Breast epithelium (tissue), 4 donors: ENCODE results near the gene SIGLEC7. TPM values are rescaled to one million over a fixed set of nuclear protein-coding genes. Genes with fewer than 3 reads are reported as not detected.
"Not testable (repeated sequence)": the region's sequence is repeated elsewhere in the genome, so short reads cannot be mapped to it uniquely, and the experiment has no call there.

Experiments
- DNase-seq, 2 donors: peaks; one replicate each; pipeline ENCODE4 v3.0.0-alpha.2; 2019; ENCODE audit warnings: low spot score in 2 of 2
- H3K27ac ChIP-seq, 2 donors: fragments of 200-600 bp; sonication (generic) in 1 of 2; one replicate each; pipeline ENCODE4 v1.5.1; 2016 to 2019; ENCODE audit warnings: mild to moderate bottlenecking in 1 of 2
- H3K27me3 ChIP-seq, 2 donors: fragments of 200-600 bp; sonication (generic) in 1 of 2; one replicate each; pipeline versions ENCODE4 v1.5.1 to v1.6.0; 2017 to 2019; ENCODE audit warnings: control low read depth in 1 of 2, mild to moderate bottlenecking in 1 of 2
- H3K36me3 ChIP-seq: fragments of 200-600 bp; one replicate; pipeline ENCODE4 v1.5.1; 2019
- H3K4me1 ChIP-seq, 2 donors: fragments of 200-600 bp; sonication (generic); one replicate each; pipeline ENCODE4 v1.5.1; 2016 to 2019; ENCODE audit warnings: control low read depth in 1 of 2
- H3K4me3 ChIP-seq, 3 donors: fragments of 200-600 bp; sonication (generic); 1 replicate in 2 of 3; 2 replicates in 1 of 3; pipeline ENCODE4 v1.5.1; 2016 to 2019; ENCODE audit warnings: mild to moderate bottlenecking in 3 of 3, moderate library complexity in 2 of 3
- H3K9me3 ChIP-seq, 2 donors: fragments of 200-600 bp; sonication (generic) in 1 of 2; one replicate each; pipeline ENCODE4 v1.5.1; 2016 to 2019; ENCODE audit warnings: control low read depth in 1 of 2
- POLR2A ChIP-seq: fragments of 450-650 bp; IDR thresholded peaks from one replicate; pipeline ENCODE4 v1.6.1; 2016; ENCODE audit warnings: antibody characterized with exemption, mild to moderate bottlenecking, moderate library complexity
- POLR2AphosphoS5 ChIP-seq, 3 donors: sonication (generic); formaldehyde crosslinking; IDR thresholded peaks; one replicate each; pipeline ENCODE4 v1.6.1; 2017; ENCODE audit warnings: antibody characterized with exemption in 3 of 3
- intact Hi-C: fragments of 100-400 bp; cut with DNase I; formaldehyde crosslinking; loops from one replicate; pipeline ENCODE4 v1.15.1; 2023; ENCODE audit warnings: low total_unique reads
- total RNA-seq, 3 donors: library from RNA; depleted of rRNA; stranded (reverse); fragments of >200 nt; gene quantifications; one replicate each; pipeline ENCODE4 v1.1.0, GENCODE V29; 2016
- TF ChIP-seq, protein P1 (sequence below), 3 donors: fragments of 450-650 bp; IDR thresholded peaks; one replicate each; pipeline ENCODE4 v1.5.1; 2016 to 2017; ENCODE audit warnings: antibody characterized with exemption in 3 of 3, mild to moderate bottlenecking in 3 of 3, moderate library complexity in 3 of 3

SIGLEC7 gene
- total RNA-seq, 3 donors from 2014 or later, result 0.98 to 3.2 (median 1.8) TPM

DNA sequence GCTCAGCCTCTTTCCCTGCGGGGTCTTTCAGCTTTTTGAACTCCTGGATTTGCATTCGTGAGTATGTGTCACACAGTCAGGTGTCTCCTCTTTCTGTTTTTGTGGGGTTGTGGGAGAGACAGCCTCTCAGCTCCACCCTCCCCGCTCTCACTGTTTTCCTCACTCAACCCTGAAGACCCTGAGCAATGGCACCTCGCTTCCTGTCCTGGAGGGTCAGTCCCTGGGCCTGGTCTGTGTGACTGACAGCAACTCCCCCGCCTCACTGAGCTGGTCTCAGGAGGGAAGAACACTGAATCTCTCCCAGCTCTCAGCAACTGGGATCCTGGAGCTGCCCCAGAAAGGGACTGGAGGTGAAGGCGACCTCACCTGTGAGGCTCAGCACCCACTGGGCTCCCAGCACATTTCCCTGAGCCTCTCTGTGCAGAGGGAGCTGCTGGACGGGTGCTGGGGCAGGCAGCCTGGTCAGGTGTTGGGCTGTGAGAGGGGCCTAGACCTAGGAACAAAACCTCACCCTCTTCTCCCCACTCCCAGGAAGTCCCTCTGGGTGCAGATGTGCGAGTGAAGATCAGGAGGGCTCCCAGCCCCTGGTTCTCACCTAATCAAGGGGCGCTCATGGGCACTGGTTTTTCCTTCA lies 4.2 kb upstream of the SIGLEC7 start:
- TF ChIP-seq, protein P1, sequence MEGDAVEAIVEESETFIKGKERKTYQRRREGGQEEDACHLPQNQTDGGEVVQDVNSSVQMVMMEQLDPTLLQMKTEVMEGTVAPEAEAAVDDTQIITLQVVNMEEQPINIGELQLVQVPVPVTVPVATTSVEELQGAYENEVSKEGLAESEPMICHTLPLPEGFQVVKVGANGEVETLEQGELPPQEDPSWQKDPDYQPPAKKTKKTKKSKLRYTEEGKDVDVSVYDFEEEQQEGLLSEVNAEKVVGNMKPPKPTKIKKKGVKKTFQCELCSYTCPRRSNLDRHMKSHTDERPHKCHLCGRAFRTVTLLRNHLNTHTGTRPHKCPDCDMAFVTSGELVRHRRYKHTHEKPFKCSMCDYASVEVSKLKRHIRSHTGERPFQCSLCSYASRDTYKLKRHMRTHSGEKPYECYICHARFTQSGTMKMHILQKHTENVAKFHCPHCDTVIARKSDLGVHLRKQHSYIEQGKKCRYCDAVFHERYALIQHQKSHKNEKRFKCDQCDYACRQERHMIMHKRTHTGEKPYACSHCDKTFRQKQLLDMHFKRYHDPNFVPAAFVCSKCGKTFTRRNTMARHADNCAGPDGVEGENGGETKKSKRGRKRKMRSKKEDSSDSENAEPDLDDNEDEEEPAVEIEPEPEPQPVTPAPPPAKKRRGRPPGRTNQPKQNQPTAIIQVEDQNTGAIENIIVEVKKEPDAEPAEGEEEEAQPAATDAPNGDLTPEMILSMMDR (IDR thresholded peaks at IDR 0.05), result no peak
- no peak for TF ChIP-seq POLR2AphosphoS5 (IDR thresholded peaks at IDR 0.05)
- TF ChIP-seq POLR2A, result no peak
- intact Hi-C loops, result no loop called here
- Histone ChIP-seq H3K27me3 (peaks cover 0 to 32% of the 10 kb centered on the region in 2 donors), H3K4me3 (no peak overlapping the region), H3K36me3 (no peaks in the 10 kb centered on the region), H3K27ac (no peak overlapping the region), H3K4me1 (no peaks in the 10 kb centered on the region), H3K9me3 (no peaks in the 10 kb centered on the region)
- DNase-seq, result no peak

DNA sequence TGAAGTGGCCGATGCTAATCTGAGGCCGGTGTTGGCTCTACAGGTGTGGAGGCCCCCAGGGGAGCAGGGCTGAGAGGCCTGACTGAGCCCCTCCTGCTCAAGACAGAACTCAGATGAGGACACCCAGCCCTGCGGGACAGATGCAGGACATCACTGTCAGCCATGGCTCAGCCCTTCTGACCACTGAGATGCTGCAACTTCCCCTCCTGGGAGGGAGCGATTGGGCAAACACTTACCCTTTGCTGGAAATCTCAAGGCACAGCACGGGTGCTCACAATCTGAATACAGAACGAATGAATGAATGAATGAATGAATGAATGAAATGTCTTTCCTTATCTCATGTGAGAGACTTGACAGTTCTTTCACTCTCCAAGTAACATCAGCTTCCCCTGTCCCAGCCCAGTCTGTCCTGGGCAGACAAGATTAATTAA lies 3.5 kb upstream of the SIGLEC7 start:
- H3K36me3 ChIP-seq, result no peaks in the 10 kb centered on the region
- H3K9me3 ChIP-seq, result no peaks in the 10 kb centered on the region
- H3K4me1 ChIP-seq, result no peaks in the 10 kb centered on the region
- no peak overlapping the region for H3K27ac ChIP-seq
- DNase-seq, result no peak
- peaks cover 0 to 32% of the 10 kb centered on the region in 2 donors for H3K27me3 ChIP-seq
- intact Hi-C loops, result no loop called here
- no peak overlapping the region for H3K4me3 ChIP-seq
- TF ChIP-seq POLR2A (no peak), POLR2AphosphoS5 (IDR thresholded peaks at IDR 0.05) (no peak)
- TF ChIP-seq, protein P1 (IDR thresholded peaks at IDR 0.05), result no peak

DNA sequence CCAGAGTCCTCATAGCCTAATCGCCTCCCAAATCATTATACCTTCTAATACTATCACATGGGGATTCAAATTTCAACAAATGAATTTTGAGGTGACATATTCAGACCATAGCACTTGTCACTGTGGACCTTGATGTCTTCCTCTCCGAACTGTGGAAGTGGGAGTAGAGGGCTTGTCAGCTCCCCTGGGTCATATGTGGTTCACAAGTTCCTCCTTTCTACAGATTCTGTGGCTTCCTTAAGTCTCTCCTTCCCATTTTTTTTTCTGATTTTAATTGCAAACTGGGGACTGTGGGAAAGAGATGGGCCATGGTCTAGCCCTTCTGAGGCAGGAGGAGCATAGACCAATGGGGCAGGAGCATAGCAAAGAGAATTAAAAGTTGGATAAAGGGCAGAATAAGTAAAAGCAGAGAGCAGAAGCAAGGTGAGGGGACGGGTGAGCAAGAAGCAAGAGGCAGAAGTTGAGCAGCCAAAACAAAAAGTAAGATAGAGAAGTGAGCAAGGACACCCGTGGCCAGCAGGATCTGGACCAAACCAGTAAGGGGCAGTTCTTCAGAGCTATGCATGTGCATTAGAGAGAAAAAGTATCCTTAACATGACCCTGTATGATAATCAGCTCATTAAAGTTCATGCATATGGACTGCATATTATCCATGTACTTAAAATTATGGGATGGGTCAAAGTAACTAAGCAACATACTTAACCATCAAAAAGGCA lies 2.6 kb upstream of the SIGLEC7 start:
- Histone ChIP-seq H3K9me3 (no peaks in the 10 kb centered on the region), H3K4me1 (no peaks in the 10 kb centered on the region), H3K4me3 (no peak overlapping the region), H3K36me3 (no peaks in the 10 kb centered on the region), H3K27ac (no peak overlapping the region), H3K27me3 (peaks cover 0 to 32% of the 10 kb centered on the region in 2 donors)
- intact Hi-C loops, result no loop called here
- TF ChIP-seq POLR2A (no peak), POLR2AphosphoS5 (IDR thresholded peaks at IDR 0.05) (no peak)
- TF ChIP-seq, protein P1 (IDR thresholded peaks at IDR 0.05), result no peak
- DNase-seq, result no peak

DNA sequence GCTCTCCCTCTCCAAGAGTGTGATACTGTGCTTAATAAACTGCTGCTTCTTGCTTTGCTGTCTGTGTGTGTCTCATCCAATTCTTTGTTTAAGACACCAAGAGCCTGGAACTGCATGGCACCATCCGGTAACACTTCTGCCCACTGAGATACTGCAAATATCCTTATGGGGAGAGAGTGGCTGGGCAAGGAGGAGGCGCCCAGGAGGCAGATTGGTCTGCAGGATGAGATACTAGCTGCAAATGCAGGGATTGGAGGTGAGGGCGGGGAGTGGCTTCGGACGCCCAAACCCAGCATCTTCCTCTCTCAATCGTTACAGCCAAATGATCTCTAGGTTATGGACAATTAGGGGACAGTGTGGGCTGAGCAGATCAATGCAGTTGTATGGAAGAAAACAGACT lies 1.7 kb upstream of the SIGLEC7 start:
- no peaks in the 10 kb centered on the region for H3K36me3 ChIP-seq
- DNase-seq, result no peak
- no peaks in the 10 kb centered on the region for H3K9me3 ChIP-seq
- peaks cover 0 to 32% of the 10 kb centered on the region in 2 donors for H3K27me3 ChIP-seq
- no peak overlapping the region for H3K27ac ChIP-seq
- H3K4me3 ChIP-seq, result no peak overlapping the region
- no peaks in the 10 kb centered on the region for H3K4me1 ChIP-seq
- intact Hi-C loops, result no loop called here
- TF ChIP-seq POLR2AphosphoS5 (IDR thresholded peaks at IDR 0.05) (no peak), POLR2A (no peak)
- TF ChIP-seq, protein P1 (IDR thresholded peaks at IDR 0.05), result no peak

DNA sequence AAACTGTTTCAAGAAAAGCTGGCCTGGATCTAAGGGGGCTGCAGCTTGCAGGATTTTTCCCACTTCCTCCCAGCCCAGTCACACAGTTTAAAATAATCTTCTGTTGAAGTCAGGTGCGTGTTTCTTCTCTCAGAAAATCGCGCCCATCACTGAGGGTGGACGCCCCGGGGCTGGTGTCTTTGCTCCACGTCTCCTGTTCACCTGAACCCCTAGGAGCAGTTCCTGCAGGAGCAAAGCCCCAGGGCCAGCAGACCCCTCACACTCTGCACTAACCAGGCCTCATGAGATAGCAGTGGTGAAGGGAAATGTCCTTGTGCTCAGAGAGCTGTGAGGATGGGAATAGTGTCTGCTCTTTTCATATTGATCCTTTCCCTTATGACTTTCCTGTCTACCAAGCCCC lies 920 bp upstream of the SIGLEC7 start:
- H3K9me3 ChIP-seq, result no peaks in the 10 kb centered on the region
- intact Hi-C loops, result no loop called here
- H3K27me3 ChIP-seq, result peaks cover 0 to 32% of the 10 kb centered on the region in 2 donors
- no peak overlapping the region for H3K27ac ChIP-seq
- DNase-seq, result no peak
- TF ChIP-seq, protein P1 (IDR thresholded peaks at IDR 0.05), result no peak
- TF ChIP-seq POLR2A, result no peak
- TF ChIP-seq POLR2AphosphoS5 (IDR thresholded peaks at IDR 0.05), result no peak
- no peaks in the 10 kb centered on the region for H3K36me3 ChIP-seq
- no peak overlapping the region for H3K4me3 ChIP-seq
- no peaks in the 10 kb centered on the region for H3K4me1 ChIP-seq

DNA sequence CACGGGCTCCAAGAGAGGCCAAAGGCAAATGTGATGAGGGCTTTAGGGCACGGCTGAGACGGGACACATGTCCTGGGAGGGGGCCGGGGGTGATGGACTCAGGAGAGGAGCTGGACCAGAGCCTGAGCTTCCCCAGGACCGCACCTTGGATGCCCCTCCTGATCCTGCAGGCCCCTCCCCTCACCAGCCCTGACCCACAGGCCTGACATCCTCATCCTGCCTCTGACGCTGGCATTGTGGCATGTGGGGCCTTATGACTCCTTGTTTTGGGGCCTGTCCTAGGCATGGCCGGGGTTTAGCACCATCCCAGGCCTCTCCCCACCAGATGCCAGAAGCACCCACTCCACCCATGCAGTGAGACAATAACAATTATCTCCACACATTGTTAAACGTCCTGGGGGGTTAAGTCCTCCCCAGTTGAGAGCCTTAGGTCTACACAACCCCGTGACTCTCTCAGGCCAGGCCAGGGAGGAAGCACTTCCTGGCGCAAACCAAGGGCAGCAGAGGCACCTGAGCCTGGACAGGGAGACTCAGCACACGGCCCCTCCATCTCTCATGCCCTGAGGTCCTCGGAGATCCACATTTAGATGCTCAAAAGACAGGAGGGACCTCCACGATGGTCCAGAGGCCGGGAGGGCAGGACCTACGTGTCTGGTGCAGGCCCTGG lies 841 bp downstream of the SIGLEC7 start:
- H3K27ac ChIP-seq, H3K9me3 ChIP-seq, H3K4me1 ChIP-seq, DNase-seq, H3K36me3 ChIP-seq, H3K4me3 ChIP-seq, intact Hi-C loops: not testable (repeated sequence)
- H3K27me3 ChIP-seq, result peaks cover 0 to 25% of the 10 kb centered on the region in 2 donors
